ENCODE measurements around the gene CCDC13. TPM values are rescaled to one million over a fixed set of nuclear protein-coding genes. Genes with fewer than 3 reads are reported as not detected.

CCDC13 gene
- total and polyA plus RNA-seq, 4 donors: 0.42 to 2.3 (median 1.0) TPM

GRCh38 chr3:42725454-42725853 lies 47.6 kb downstream of the CCDC13 start:
- no peak overlapping the region for H3K9ac ChIP-seq (ENCODE audit: low read depth in 1 of 2, low read length in 2 of 2)
- no peaks in the 10 kb centered on the region for H3K27me3 ChIP-seq (ENCODE audit: control insufficient read depth in 4 of 4, insufficient read depth in 4 of 4, low read length in 3 of 4)
- H3K4me1 ChIP-seq (ENCODE audit: control insufficient read depth in 4 of 4, insufficient read depth in 4 of 4, low read length in 3 of 4): no peaks in the 10 kb centered on the region
- no peaks in the 10 kb centered on the region for H3K36me3 ChIP-seq (ENCODE audit: control insufficient read depth in 4 of 4, insufficient read depth in 3 of 4, low read depth in 1 of 4, low read length in 3 of 4)
- no peak overlapping the region for H3K4me3 ChIP-seq (ENCODE audit: low read depth in 1 of 3, low read length in 3 of 3)
- no peaks in the 10 kb centered on the region for H3K9me3 ChIP-seq (ENCODE audit: control insufficient read depth in 4 of 4, low read length in 3 of 4)
- TF ChIP-seq CTCF (IDR thresholded peaks at IDR 0.05; ENCODE audit: low read depth, low read length, missing input control) (no peak), SP1 (IDR thresholded peaks at IDR 0.05) (no peak), RXRA (IDR thresholded peaks at IDR 0.05) (no peak), TAF1 (conservative IDR thresholded peaks at IDR 0.05) (no peak), NR2F2 (IDR thresholded peaks at IDR 0.05) (no peak), MAX (IDR thresholded peaks at IDR 0.05) (no peak), ZBTB33 (IDR thresholded peaks at IDR 0.05) (no peak), ATF3 (IDR thresholded peaks at IDR 0.05) (no peak), REST (IDR thresholded peaks at IDR 0.05) (no peak), RAD21 (IDR thresholded peaks at IDR 0.05) (no peak), FOXA1 (IDR thresholded peaks at IDR 0.05) (no peak), EGR1 (IDR thresholded peaks at IDR 0.05; ENCODE audit: low read depth in 2 of 2) (no peak), HNF4G (IDR thresholded peaks at IDR 0.05) (no peak), JUND (IDR thresholded peaks at IDR 0.05) (no peak), GABPA (IDR thresholded peaks at IDR 0.05 in 1 of 2, conservative IDR thresholded peaks at IDR 0.05 in 1 of 2) (no peak), YY1 (IDR thresholded peaks at IDR 0.05) (no peak), FOXA2 (IDR thresholded peaks at IDR 0.05) (no peak)
- WGBS: 88% methylated on average over 2 of the region's 2 CpGs
- DNase-seq (ENCODE audit: low spot score): no peak
- H3K27ac ChIP-seq (ENCODE audit: low read depth in 1 of 2, low read length in 2 of 2): no peak overlapping the region

GRCh38 chr3:42723219-42723618 lies 49.8 kb downstream of the CCDC13 start:
- no peak overlapping the region for H3K27ac ChIP-seq (ENCODE audit: low read depth in 1 of 2, low read length in 2 of 2)
- WGBS: 94% methylated on average over 2 of the region's 2 CpGs
- no peaks in the 10 kb centered on the region for H3K4me1 ChIP-seq (ENCODE audit: control insufficient read depth in 4 of 4, insufficient read depth in 4 of 4, low read length in 3 of 4)
- H3K9me3 ChIP-seq (ENCODE audit: control insufficient read depth in 4 of 4, low read length in 3 of 4): no peaks in the 10 kb centered on the region
- no peaks in the 10 kb centered on the region for H3K36me3 ChIP-seq (ENCODE audit: control insufficient read depth in 4 of 4, insufficient read depth in 3 of 4, low read depth in 1 of 4, low read length in 3 of 4)
- H3K4me3 ChIP-seq (ENCODE audit: low read depth in 1 of 3, low read length in 3 of 3): no peak overlapping the region
- DNase-seq (ENCODE audit: low spot score): no peak
- no peak overlapping the region for H3K9ac ChIP-seq (ENCODE audit: low read depth in 1 of 2, low read length in 2 of 2)
- H3K27me3 ChIP-seq (ENCODE audit: control insufficient read depth in 4 of 4, insufficient read depth in 4 of 4, low read length in 3 of 4): no peaks in the 10 kb centered on the region
- TF ChIP-seq ATF3 (IDR thresholded peaks at IDR 0.05): no peak
- no peak for TF ChIP-seq RXRA (IDR thresholded peaks at IDR 0.05)
- TF ChIP-seq MAX (IDR thresholded peaks at IDR 0.05): no peak
- no peak for TF ChIP-seq HNF4A (conservative IDR thresholded peaks at IDR 0.05)
- TF ChIP-seq JUND (IDR thresholded peaks at IDR 0.05): no peak
- TF ChIP-seq YY1 (IDR thresholded peaks at IDR 0.05): no peak
- no peak for TF ChIP-seq NR2F2 (IDR thresholded peaks at IDR 0.05)
- no peak for TF ChIP-seq TAF1 (conservative IDR thresholded peaks at IDR 0.05)
- no peak for TF ChIP-seq FOXA1 (IDR thresholded peaks at IDR 0.05)
- no peak for TF ChIP-seq EGR1 (IDR thresholded peaks at IDR 0.05; ENCODE audit: low read depth in 2 of 2)
- no peak for TF ChIP-seq HNF4G (IDR thresholded peaks at IDR 0.05)
- no peak for TF ChIP-seq CTCF (IDR thresholded peaks at IDR 0.05; ENCODE audit: low read depth, low read length, missing input control)
- no peak for TF ChIP-seq SP1 (IDR thresholded peaks at IDR 0.05)

Measured in liver (tissue), 9 donors.